NK-92 (cell line): Measurements from ENCODE around the gene FOXN1.

Experiments used
- DNase-seq: peaks from one replicate; lab custom pipeline; 2025; ENCODE audit not compliant: unreplicated experiment; lab: John Stamatoyannopoulos, UW

The FOXN1 gene

GRCh38 chr17:28524476-28525424 lies 18.6 kb downstream of the FOXN1 start:
- DNase-seq, result no peak

- DNase-seq, result no peak
These were observed 20.2 kb downstream of the FOXN1 start for GRCh38 chr17:28526381-28526780.

GRCh38 chr17:28527181-28527681 lies 21.1 kb downstream of the FOXN1 start:
- DNase-seq, result no peak

- no peak for DNase-seq
These were observed 21.7 kb downstream of the FOXN1 start for GRCh38 chr17:28527859-28528258.

GRCh38 chr17:28528327-28529012 lies 22.3 kb downstream of the FOXN1 start:
- DNase-seq, result no peak

GRCh38 chr17:28529013-28529400 lies 22.9 kb downstream of the FOXN1 start:
- no peak for DNase-seq

GRCh38 chr17:28530250-28530649 lies 24.1 kb downstream of the FOXN1 start:
- DNase-seq, result no peak

- DNase-seq, result no peak
These were observed 24.8 kb downstream of the FOXN1 start for GRCh38 chr17:28530926-28531325.

GRCh38 chr17:28532050-28532960 lies 26.2 kb downstream of the FOXN1 start:
- no peak for DNase-seq

GRCh38 chr17:28533091-28533807 lies 27.1 kb downstream of the FOXN1 start:
- DNase-seq, result no peak

- DNase-seq, result no peak
These were observed 28.7 kb downstream of the FOXN1 start for GRCh38 chr17:28534740-28535375.

GRCh38 chr17:28536532-28537218 lies 30.5 kb downstream of the FOXN1 start:
- DNase-seq, result no peak

- no peak for DNase-seq
These were observed 31.1 kb downstream of the FOXN1 start for GRCh38 chr17:28537219-28537610.

GRCh38 chr17:28538296-28538895 lies 32.2 kb downstream of the FOXN1 start:
- no peak for DNase-seq

GRCh38 chr17:28540231-28540630 lies 34.1 kb downstream of the FOXN1 start:
- no peak for DNase-seq

- DNase-seq, result no peak
These were observed 35.3 kb downstream of the FOXN1 start for GRCh38 chr17:28541439-28541838.

- no peak for DNase-seq
These were observed 38.4 kb downstream of the FOXN1 start for GRCh38 chr17:28544402-28545140.

GRCh38 chr17:28545141-28545503 lies 39.0 kb downstream of the FOXN1 start:
- no peak for DNase-seq
